Stimulated activated CD8-positive, alpha-beta memory T cell treated with anti-CD3 and anti-CD28 coated beads, Interleukin-2, amount 100 ng/mL, for 48 hours (primary cell): ENCODE data around the gene FAM168B.

Source experiments
- DNase-seq, 2 donors: peaks; one replicate each; pipeline ENCODE4 v3.0.0-alpha.2; 2020; ENCODE audit warnings: low read depth in 2 of 2

The FAM168B gene

GRCh38 chr2:131022731-131023130, 70.5 kb downstream of the FAM168B start:
- no peak for DNase-seq

- DNase-seq: no peak
Observed at GRCh38 chr2:131016826-131017741, 76.2 kb downstream of the FAM168B start.

- no peak for DNase-seq
Observed at GRCh38 chr2:131015764-131016163, 77.5 kb downstream of the FAM168B start.

GRCh38 chr2:131014141-131014540, 79.1 kb downstream of the FAM168B start:
- DNase-seq: no peak

- DNase-seq: no peak
Observed at GRCh38 chr2:131011486-131011885, 81.8 kb downstream of the FAM168B start.

GRCh38 chr2:131010566-131010965, 82.7 kb downstream of the FAM168B start:
- no peak for DNase-seq

- DNase-seq: no peak
Observed at GRCh38 chr2:131009713-131010475, 83.4 kb downstream of the FAM168B start.

- DNase-seq: no peak
Observed at GRCh38 chr2:131008967-131009366, 84.3 kb downstream of the FAM168B start.

GRCh38 chr2:131006561-131006960, 86.7 kb downstream of the FAM168B start:
- no peak for DNase-seq

GRCh38 chr2:131005216-131005935, 87.9 kb downstream of the FAM168B start:
- no peak for DNase-seq

GRCh38 chr2:131004446-131005209, 88.6 kb downstream of the FAM168B start:
- DNase-seq: no peak

GRCh38 chr2:130998561-130998960, 94.7 kb downstream of the FAM168B start:
- DNase-seq: no peak
